GM12865 (cell line): Measurements from ENCODE around the gene TBX1.

Experiments
- DNase-seq: peaks from one replicate; pipeline ENCODE4 v3.0.0; 2010; ENCODE audit warnings: low read depth
- H3K4me3 ChIP-seq: 2 replicates; pipeline ENCODE4 v1.5.1; 2011; ENCODE audit warnings: mild to moderate bottlenecking, low read depth, low read length, control low read depth
- TF ChIP-seq, protein P1 (sequence below): IDR thresholded peaks from 2 replicates; pipeline ENCODE4 v1.5.1; 2011; ENCODE audit warnings: low read length, control low read depth, low read depth, inconsistent platforms; ENCODE audit not compliant: insufficient read depth; ENCODE audit errors: missing control alignments

Gene TBX1

DNA sequence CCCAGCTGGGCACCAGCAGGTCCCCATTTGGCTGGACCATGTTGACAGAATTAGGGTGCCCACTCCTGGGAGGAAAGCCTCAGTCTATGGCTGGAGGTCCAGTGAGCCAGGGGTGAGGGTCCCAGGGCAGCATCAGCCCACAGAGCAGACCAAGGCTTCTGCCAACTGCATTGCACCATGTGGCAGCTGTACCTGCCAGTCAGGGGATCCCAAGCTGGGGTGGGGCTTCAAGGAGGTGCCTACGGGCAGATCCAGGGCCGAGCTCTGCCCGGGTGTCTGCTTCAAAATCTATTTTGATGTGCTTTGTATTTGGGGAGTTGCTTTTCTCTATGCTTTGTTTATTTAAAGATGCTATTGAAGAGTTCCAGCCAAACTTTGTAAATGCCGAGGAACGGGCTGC lies 26.8 kb upstream of the TBX1 start:
- TF ChIP-seq, protein P1, sequence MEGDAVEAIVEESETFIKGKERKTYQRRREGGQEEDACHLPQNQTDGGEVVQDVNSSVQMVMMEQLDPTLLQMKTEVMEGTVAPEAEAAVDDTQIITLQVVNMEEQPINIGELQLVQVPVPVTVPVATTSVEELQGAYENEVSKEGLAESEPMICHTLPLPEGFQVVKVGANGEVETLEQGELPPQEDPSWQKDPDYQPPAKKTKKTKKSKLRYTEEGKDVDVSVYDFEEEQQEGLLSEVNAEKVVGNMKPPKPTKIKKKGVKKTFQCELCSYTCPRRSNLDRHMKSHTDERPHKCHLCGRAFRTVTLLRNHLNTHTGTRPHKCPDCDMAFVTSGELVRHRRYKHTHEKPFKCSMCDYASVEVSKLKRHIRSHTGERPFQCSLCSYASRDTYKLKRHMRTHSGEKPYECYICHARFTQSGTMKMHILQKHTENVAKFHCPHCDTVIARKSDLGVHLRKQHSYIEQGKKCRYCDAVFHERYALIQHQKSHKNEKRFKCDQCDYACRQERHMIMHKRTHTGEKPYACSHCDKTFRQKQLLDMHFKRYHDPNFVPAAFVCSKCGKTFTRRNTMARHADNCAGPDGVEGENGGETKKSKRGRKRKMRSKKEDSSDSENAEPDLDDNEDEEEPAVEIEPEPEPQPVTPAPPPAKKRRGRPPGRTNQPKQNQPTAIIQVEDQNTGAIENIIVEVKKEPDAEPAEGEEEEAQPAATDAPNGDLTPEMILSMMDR: no peak
- no peak overlapping the region for H3K4me3 ChIP-seq
- DNase-seq: no peak

DNA sequence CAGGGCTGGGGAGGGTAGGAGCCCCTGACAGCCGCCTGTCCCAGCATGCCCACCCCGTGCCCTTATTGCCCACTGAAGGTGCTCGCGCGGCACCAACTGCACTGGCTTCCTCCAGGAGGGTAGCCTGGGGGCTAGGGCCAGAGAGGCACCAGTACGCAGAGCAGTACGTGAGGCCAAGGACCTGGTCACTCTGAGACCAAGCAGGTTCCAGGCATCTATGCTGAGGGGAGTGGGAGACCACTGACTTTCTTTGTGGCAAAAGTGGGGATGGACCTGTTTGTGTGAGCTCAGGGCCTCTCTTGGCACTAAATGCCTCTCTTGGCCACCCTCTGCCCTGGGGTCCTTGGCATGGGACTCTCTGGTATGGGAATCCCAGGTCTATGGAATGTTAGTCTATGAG lies 26.4 kb upstream of the TBX1 start:
- DNase-seq: no peak
- TF ChIP-seq, protein P1: no peak
- H3K4me3 ChIP-seq: no peak overlapping the region

DNA sequence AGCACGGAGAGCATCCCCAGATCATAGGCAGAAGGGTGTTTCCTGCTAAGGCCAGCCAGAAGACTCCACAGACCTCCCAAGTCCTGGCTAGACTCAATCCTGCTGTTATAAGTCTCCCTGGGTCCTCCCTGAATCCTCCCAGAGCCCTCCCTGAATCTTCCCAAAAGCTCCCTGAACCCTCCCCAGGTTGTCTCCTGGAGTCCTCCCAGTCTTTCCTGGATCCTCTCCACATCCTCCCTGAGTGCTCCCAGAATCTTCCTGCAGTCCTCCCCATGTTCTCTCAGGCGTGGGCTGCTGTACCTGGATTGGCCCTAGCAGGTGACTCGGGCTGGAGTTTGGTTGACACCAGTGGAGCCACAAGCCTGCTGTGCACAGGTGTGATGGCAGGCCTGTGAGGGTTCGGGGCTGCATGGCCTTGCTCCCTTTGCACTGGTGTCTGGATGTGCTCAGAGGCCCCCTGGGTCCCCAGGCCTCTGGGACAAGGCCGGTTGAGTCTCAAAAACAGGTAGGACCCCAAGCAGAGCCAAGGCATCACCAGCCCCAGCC lies 25.7 kb upstream of the TBX1 start:
- H3K4me3 ChIP-seq: no peak overlapping the region
- no peak for DNase-seq
- TF ChIP-seq, protein P1: no peak

DNA sequence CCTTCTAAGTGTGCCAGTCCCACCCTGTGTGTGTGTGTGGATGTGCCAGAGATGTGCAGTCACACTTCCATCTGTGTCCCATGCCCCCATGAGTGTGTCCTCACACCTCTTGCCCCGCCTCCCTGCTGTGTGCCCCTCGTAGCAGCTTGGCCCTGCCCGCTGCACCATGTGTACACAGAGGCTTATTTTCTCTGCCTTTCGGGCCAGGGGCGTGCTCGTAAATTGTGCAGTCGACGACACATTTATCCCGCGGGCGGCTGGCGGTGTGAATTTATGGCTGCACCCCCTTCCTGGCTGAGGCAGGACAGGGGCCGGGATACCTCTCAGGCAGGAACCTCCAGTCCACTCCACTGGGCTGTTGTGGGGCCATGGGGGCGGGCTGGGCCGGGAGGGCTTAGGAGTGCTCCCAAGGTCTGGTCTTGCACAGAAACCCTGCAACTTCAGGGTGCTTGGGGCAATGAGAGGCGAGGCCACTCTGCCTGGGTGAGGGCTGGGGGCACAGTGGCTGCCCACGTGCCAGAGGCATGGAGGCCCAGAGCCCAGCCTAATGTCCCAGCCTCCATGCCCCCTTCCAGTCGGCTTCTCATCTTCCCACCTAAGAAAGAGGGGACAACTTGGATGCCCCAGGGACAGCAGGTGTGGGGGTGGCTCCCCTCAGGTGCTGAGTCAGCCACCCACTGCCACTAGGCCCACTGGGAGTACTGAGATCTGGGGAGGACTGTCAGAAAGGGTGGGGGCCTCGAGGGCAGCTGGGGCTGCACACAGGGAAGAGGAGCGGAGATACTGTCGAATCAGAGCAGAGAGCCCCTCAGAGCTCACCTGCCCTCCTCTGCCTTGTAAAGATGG lies 24.7 kb upstream of the TBX1 start:
- no peak overlapping the region for H3K4me3 ChIP-seq
- TF ChIP-seq, protein P1: no peak
- DNase-seq: no peak

DNA sequence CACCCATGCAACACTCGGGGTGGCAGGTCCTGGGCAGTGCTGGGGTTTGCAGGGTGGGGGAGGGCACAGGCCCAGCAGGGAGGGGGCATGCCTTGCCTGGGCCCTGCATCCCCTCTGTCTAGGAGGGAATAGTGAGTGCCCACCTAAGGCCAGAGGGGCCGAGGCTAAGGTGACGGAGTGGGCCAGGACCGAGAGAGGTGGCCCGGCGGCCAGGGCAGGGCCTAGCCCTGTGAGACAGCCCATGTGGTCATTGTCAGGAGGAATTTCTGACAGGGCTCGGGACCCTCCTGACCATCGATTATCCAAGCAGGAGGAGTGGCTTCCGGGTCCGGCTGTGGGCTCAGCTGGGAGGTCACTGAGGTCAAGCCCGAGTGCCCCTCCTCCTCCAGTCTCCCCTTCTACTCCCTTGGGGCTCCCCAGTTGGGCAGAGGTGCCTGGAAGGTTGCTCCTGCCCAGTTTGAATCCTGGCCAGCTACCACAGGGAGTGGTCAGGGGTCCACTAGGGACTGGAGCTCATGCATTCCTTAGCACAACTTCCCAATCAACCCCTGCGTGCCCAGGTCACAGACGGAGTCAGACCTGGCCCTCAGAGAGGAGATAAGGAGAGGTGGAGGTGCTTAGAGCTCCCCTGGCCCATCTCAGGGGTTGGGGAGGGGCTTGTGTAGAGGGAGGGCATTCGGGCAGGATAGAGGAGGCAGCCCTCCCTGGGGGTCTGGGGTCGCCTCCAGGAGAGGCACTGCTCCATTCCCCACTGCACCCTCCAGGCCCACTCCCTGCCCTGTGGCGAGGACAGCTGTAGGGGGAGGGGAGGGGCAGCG lies 22.5 kb upstream of the TBX1 start:
- H3K4me3 ChIP-seq: no peak overlapping the region
- TF ChIP-seq, protein P1: no peak
- no peak for DNase-seq

DNA sequence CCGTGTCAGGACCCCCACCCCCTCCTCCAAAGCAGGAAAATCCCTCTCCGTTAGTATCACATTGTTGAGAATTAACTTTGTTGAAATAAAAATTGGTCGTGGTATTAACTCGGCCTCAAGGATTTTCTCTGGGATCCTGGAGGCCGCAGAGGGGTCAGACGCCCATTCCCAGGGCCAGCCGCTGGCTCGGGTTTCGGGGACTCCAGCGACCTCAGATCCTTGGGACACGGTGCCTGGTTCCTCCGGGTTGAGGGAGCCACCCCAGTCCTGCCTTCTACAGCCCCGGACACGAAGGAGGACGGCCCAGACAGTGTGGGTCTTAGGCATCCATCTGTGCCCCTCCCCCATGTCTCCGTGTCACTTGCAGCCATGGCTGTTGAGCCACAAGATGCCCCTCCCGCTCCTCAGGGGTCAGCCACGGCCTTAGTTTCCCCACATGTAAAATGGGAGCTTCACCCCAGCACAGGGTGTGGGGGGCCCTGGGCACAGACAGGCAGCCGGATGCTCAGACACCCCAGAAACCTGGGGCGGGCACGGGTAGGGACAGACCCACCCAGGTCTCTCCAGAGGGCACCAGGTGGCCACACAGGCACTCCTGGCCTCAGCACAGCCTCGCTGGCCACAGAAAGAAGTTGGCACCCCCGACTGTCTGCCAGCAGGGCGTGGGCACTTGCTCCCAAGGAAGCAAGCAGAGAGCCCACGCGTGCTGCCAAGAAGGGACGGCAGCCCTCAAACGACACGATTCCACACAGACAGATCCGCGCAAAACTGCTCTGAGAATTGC lies 21.7 kb upstream of the TBX1 start:
- H3K4me3 ChIP-seq: no peak overlapping the region
- TF ChIP-seq, protein P1: no peak
- DNase-seq: no peak
